ENCODE data around the gene GRIN2C.

The GRIN2C gene

DNA sequence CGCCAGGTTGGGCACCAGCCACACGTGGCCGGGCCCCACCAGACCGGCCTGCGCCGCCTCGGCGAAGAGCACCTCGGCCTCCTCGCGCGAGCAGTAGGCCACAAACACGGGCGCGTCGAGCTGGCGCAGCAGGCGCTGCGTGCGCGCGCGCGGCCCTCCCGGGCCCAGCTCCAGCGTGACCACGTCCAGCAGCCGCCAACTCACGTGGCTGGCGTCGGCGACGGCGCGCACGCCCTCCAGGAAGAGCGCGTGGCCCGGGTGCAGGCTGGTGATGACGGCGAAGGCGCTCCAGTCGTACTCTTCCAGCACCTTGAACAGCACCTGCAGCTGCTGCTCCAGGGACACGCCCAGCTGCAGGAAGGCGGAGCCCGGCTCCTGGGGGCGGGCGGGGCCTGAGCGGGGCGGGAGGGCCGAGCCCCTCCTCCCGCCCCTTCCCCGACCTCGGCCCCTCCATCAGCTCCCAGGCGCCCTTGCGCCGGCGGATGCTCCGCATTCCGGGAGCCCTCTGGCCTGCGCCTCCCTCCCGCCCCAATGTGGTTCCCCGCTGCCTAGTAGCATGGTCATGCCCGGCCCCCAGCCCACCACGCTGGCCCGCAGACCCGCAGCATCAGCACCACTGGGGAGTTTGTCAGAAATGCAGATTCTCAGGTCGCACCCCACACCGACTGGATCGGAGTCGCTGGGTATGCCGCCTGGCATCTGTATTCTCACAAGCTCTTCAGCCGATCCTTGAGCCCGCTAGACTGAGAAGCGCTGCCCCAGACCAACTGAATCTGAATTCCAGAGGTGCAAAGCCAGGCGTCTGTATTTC is 7.2 kb downstream of the GRIN2C start:
- no peak overlapping the region for H3K4me3 ChIP-seq
- H3K27ac ChIP-seq = no peak overlapping the region

DNA sequence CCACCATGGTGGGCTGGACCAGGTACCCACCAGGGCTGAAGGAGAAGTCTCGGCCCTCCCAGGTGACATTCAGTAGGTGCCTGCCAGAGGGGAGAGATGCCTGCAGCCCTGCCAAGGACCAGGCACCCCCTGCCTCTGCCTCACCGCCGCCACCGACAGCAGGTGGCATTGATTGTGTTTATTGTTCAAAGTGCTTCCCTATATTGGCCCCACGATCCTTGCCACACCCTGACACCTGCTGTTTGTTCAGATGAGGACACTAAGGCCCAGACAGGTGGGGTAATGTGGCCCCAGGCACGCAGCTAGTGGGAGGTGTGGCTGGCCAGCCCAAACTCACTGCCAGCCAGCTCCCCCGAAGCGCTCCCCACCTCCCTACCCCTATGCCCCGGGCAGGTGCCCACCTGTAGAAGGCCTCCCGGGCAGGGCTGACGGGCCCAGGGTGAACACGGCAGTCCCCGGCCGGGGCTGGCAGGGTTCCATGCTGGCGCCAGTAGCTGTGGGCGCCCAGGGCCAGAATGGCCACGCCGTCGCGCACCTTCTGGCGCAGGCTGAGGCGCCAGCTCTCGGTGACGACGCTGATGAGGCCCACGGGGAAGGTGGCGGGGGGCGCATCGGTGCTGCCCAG is 8.0 kb downstream of the GRIN2C start:
- Histone ChIP-seq H3K27ac (no peak overlapping the region), H3K4me3 (no peak overlapping the region)

DNA sequence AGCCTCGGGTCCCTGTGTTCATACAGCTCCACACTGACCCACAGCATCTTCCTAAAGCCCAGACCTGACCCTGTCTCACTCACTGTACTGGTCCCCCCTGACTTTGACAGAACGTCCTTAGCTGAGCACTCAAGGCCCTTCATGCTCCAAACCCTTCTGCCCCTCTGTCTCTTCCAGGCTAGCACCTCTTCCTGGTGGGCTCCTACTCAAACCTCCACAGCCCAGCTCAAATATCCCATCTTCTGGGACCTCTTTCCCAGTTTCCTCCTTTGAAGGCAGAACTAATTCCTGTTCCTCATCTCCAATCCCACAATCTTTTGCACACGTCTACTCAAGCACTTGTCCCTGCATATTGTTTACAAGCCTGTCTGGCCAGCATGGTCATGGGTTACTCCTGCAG is 8.8 kb downstream of the GRIN2C start:
- no peak overlapping the region for H3K4me3 ChIP-seq
- no peak overlapping the region for H3K27ac ChIP-seq

DNA sequence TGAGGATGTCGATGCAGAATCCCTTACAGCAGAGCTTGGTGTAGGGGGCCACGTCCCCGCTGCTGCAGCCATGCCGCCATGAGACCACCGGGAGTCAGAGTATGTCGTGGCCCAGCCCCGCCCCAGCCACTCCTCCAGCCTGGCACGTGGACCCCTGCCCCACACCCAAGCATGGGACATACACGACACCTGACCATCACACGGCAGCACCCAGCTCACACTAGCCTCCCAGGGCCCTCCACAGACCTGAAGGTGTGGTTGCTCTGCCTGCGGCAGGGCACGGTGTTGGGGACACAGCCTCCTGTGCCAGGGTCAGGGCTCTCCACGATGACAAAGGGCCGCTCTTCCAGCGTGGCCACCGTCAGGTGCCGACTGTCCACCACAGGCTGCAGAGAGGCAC is 9.4 kb downstream of the GRIN2C start:
- Histone ChIP-seq H3K4me3 (no peak overlapping the region), H3K27ac (no peak overlapping the region)

DNA sequence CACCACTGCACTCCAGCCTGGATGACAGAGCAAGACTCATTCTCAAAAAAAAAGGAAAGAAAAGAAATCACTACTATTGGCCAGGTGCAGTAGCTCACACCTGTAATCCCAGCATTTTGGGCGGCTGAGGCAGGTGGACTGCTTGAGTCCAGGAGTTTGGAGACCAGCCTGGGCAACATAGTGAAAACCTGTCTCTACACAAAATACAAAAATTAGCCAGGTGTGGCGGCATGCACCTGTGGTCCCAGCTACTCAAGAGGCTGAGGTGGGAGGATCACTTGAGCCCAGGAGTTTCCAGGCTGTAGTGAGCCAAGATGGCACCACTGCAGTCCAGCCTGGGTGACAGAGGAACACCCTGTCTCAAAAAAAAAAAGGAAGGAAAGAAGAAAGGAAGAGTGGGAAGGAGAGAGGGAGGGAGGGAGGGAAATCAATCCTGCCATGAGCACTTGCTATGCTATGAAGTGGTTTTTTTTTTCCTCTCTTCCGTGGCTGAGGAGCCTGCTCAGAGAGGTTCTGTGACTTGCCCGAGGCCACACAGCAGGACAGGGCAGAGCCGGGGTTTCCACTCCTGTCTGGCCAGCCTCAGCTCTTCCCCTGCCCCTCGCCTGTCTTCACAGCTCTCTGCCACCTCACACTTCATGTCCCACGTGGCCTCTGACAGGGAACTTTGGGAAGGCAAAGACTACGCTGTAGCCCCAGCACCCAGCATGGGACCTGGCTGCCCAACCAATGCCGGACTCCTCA is 10.9 kb downstream of the GRIN2C start:
- Histone ChIP-seq H3K4me3 (no peak overlapping the region), H3K27ac (no peak overlapping the region)

DNA sequence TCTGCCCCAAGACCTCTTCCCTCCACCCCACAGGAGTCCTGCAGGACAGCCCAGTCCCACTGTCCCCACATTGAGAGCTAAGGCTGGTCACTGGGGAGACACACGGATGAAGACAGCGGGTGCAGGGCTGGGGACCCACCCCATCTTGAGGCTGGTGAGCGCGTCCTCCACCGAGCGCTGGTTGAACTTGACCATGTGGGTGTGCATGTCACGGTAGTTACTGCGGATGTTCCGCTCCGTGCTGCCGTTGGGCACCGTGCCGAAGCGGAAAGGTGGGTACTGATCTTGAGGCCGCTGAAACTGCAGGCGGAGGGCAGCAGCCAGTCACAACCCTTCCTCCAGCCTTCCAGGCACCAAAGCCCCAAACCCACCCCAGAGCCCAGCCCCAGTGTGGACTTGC is 13.1 kb downstream of the GRIN2C start:
- no peak overlapping the region for H3K4me3 ChIP-seq
- no peak overlapping the region for H3K27ac ChIP-seq

DNA sequence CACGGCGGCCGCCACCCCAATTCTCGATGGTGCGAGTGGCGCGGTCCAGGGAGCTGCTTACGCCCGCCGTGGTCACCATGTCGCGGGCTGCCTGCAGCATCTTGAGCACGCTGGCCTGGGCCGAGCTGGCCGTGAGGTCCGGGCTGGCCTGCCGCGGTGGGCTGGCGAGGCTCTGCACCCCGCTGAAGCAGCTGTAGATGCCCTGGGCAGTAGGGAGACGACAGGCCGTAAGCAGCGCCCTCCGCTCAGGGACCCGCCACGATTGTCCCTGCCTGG is 16.4 kb downstream of the GRIN2C start:
- Histone ChIP-seq H3K4me3 (peak overlapping the region in 1 of 7 experiments; percentile 20), H3K27ac (no peak overlapping the region)

DNA sequence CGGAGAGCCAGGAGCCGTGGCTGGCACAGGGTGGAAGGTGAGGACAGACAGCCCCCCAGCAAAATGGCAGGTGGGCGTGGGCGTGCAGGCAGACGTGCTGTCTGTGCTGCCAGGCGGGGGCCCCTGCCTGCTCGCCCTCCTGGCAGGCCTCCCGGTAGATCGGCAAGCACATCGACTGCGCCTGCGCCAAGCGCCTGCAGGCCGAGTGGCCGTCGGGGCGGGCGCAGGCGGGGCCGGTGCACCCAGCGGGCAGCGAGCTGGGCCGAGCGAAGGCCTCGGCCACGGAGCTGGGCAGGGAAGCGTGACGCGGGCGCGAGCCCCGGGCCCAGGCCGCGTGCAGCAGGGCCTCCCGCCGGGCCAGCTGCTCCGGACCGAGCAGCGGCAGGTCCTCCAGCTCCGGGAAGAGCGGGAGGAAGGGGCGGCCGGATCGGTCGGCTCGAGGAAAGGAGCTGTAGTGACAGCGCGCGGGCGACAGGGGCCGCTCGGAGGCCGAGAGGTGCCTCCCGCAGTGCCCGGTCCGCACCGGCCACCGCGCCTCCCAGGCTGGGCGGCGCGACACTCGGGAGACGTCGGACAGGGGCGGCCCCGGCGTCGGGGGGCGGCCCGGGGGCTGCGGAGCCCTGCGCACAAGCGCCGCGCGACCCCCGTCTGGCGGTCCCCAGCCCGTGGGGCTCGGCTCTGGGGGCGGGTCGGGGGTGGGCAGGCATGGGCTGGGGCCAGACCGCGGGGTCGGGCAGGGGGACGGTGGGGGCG is 16.9 kb downstream of the GRIN2C start:
- Histone ChIP-seq H3K27ac (peak overlapping the region in 2 of 21 experiments; percentile 6 to 20), H3K4me3 (peak overlapping the region in 6 of 7 experiments; percentile 8 to 36 (median 14))

DNA sequence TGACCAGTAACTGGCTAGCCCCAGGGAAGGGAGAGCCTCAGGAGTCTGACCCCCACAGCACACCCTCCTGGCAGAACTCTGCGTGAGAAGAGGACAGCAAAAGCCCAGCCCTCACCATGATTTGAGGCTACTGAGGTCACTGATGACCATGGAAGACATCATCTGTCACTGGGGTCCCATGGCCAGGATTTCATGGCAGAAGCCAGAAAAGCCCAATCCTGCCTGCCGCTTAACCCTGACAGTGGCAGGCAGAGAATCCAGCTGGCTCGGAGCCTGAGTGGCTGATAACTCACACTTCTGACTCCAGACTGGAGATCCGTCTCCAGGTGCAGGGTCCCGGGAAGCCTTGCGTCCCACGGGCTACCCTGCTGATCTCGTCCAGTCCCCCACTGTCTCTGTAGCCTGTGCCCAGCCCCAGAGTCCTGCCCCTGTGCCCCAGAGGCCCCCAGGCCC is 17.5 kb downstream of the GRIN2C start:
- H3K27ac ChIP-seq = peak overlapping the region in 2 of 21 experiments; percentile 6 to 20
- H3K4me3 ChIP-seq = peak overlapping the region in 3 of 7 experiments; percentile 8 to 36 (median 20)

DNA sequence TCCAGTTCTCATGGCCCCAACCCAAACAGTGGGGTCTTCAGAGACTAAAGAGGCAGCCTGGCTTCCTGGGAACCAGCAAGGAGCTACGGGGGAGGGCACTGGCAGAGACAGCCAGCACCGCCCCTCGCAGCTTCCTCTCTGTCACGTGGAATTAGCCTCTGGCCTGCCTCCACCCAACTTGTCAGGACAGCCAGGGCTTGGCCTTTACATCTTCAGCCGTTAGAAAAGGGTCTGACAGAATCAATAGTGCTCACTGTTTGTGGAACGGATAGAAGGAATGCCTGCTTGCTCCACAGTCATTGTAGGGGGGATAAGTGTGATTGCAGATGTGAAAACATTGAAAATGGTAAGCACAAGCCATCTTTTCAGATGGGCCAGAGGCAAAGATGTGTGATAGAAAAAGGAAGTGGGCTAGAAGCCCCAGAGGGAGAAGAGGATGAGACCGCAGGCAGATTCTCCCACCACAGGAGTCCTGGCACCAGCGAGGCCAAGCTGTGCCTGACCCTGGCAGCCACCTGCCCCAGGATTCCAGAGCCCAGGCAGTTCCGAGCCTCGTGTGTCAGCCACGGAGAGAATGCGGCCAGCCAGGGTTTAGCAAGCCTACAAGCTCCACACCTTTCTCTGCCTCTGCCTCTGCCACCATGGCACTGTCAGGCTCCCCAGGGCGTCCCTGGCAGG is 18.6 kb downstream of the GRIN2C start:
- Histone ChIP-seq H3K4me3 (no peak overlapping the region), H3K27ac (peak overlapping the region in 10 of 21 experiments; percentile 4 to 77 (median 25))

DNA sequence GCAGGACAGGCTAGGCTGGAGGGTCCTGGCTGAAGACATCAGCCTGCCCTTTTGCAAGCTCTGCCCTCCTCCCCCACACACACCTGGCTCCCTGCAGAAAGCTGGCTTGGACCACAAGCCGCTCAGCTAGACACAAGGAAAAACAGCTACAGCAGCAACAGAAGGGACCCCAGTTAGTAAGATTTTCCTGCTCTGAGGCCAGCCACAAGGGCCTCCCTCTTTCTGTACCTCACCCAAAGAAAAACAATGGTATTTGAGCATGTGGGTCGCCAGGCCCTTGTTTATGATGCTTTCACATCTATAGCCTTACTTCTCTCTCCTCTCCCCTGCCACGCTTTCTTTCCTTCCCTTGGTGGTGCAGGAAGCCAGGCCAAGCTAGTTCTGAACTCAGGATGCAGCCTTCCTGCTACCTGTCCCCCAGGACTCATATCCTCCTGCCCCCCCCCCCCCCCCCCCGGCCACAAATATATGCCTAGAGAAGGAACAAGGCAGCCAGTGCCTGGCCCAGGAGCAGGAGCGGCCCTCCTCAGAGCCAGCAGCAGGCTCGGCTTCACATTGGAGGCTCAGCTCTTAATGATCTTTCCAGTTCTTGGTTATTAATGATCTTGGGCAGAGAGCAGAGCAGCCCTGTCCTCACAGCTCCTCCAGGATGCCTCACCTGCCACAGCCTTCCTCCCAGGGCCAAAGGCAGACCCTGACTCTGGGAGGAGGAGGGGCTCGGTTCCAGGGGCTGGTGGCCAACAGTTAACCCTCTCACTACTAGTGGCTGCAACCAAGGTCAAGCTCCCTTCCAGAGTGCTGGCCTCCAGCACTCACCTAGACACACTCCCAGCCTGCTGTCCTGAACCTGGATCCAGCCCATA is 19.5 kb downstream of the GRIN2C start:
- H3K4me3 ChIP-seq = no peak overlapping the region
- peak overlapping the region in 6 of 21 experiments; percentile 3 to 42 (median 25) for H3K27ac ChIP-seq

DNA sequence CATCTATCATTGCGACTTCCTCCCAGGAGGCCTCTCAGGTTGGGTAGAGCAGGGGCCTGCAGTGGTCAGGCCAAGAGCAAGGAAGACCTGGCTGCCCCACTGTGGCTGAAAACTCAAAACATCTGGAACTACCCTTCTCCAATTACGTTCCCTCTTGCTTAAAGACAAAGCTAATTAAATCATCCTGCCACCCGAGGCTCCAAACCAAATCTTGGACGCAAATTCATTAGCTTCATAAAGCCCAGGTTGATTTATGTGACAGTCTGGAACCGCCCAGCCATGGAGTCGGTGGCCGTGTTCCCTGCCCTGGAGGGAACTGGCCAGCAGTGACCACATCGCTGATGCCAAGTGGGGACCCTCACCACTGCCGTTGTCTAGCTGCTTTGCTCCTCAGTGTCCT is 21.4 kb downstream of the GRIN2C start:
- H3K4me3 ChIP-seq = no peak overlapping the region
- no peak overlapping the region for H3K27ac ChIP-seq

DNA sequence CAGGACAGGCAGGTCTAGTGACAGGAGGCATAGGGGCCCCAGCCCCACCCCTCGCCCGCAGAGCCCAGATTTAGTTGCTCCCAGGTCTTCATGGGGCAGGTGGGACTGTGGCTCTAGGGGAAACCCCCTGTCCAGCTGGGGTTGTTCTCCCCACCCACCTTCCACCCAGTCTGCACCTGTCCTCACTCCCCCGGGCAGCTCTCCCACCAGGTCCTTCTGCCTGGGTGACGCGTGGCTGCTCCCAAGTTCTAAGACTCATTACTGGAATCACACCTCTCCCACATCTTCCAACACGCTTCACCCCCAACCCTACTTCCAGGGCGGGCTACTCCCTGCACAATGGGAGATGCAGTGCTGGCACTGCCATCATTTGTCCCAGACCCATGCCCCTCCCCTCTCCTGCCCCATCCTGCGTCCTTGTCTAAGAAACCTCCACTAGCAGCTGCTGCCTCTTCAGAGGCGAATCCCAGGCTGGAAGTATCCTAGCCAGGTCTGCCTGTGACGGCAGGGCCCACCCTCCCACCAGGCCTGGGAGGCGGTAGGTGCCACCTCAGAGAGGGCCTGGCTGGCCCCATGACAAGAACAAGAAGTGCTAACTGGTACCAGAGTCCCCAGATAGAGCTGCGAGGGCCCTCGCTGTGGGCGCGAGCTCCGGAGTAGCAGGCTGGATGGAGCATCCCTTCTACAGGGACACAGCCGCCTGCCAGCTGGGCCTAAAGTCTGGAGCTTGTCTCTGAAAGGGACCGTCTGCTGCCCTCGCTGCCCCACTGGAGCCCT is 22.8 kb downstream of the GRIN2C start:
- no peak overlapping the region for H3K27ac ChIP-seq
- H3K4me3 ChIP-seq = no peak overlapping the region

DNA sequence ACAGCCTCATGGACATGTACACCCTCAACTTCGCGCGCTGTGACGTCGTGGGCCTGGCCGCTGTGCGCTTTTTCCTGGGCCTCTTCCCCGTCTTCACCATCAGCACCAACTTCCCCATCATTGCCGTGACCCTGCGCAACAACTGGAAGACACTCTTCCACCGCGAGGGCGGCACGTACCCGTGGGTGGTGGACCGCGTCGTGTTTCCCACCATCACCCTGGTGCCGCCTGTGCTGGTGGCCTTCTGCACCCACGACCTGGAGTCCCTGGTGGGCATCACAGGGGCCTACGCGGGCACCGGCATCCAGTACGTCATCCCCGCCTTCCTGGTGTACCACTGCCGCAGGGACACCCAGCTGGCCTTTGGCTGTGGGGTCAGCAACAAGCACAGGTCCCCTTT is 23.5 kb downstream of the GRIN2C start:
- no peak overlapping the region for H3K27ac ChIP-seq
- H3K4me3 ChIP-seq = no peak overlapping the region

DNA sequence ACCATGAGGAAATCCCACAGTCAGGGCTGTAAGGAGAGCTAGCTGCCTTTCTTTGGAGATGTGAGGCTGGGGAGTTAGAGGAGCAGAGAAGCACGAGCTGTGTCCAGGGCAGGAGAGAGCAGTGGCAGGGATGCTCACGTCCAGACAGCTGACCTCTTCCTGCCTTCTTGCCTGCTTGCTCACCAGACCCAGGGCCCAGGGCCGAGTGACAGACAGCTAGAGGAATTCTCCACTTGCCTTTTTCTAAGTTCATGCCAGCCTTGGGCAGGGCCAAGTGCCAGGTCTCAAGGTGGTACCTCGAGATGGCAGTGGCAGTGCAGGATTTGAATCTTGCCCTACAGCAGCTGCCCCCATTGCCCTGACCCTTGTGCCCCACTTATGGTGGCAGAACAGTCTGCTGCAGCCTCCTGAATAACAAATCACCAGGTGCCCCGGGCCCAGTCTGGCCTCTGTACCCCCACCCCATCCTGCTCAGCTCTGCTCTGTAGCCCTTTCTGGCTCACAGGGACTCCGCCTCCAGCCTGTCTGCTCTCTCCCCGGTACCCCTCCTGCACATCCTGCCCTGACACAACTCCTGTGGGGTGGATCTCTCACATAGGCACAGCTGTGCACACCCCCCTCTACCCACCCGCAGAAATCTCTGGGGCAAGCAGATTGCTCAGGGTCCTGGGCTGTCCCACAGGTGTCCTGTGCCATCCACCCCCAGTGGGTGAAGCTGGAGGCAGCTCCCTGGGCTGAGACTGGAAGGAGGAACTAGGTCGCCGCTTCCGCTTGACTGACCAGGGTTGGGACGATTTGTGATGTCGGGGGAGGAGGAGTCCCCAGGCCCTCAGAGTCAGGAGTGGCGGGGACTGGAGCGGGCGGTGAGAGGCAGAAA is 25.9 kb downstream of the GRIN2C start:
- no peak overlapping the region for H3K27ac ChIP-seq
- H3K4me3 ChIP-seq = no peak overlapping the region

DNA sequence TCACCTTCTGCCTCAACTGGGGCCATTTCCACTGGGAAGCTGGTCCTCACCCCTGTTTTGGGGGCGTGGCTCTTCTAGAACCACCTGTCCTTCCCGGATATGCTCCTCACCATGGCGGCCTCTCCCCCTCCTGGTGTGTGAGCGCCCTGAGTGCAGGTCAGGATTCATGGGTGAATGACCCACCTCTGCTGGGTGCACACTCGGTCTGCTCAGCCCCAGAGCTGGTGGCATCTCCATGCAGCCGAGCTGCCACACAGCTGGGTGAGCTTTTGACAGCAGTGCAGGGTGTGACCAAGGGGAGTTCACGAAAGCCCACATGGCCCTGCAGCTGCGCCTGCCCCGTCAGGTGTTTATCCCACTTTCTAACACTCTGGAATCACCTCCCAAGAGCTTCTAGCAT is 27.3 kb downstream of the GRIN2C start:
- H3K27ac ChIP-seq = no peak overlapping the region
- H3K4me3 ChIP-seq = no peak overlapping the region
